Activated B cell treated with CpG ODN at 0.5 μM for 24 hours (primary cell): ENCODE results near the gene SLC19A1. TPM values are rescaled to one million over a fixed set of nuclear protein-coding genes. Genes with fewer than 3 reads are reported as not detected.

Experiments used
- ATAC-seq: fragments of 200-7000 bp; cut with Tn5 transposase; one replicate; pipeline ENCODE4 v1.10.0; 2021; ENCODE audit warnings: low read depth, mild to moderate bottlenecking, moderate library complexity
- CTCF ChIA-PET: fragments of 350-600 bp; sonication (Branson Sonifier 250); formaldehyde crosslinking; loops from one replicate; lab custom pipeline; 2021; ENCODE audit warnings: antibody characterized with exemption; lab: Charles Lee
- POLR2A ChIA-PET: fragments of 350-600 bp; sonication (Branson Sonifier 250); formaldehyde crosslinking; loops from one replicate; lab custom pipeline; 2021; ENCODE audit warnings: antibody characterized with exemption; lab: Charles Lee
- DNase-seq: peaks from one replicate; pipeline ENCODE4 v3.0.0; 2022
- H3K27ac Mint-ChIP-seq: one replicate; pipeline ENCODE4 v1.8.0; 2020; ENCODE audit warnings: mixed read lengths
- H3K27me3 Mint-ChIP-seq: one replicate; pipeline ENCODE4 v1.8.0; 2021; ENCODE audit warnings: mixed read lengths
- H3K36me3 Mint-ChIP-seq: one replicate; pipeline ENCODE4 v1.8.0; 2021; ENCODE audit warnings: low read depth, mixed read lengths
- H3K4me1 Mint-ChIP-seq: one replicate; pipeline ENCODE4 v1.8.0; 2021; ENCODE audit warnings: mixed read lengths
- H3K4me3 Mint-ChIP-seq: one replicate; pipeline ENCODE4 v1.8.0; 2020; ENCODE audit warnings: mild to moderate bottlenecking, mixed read lengths
- H3K9me3 Mint-ChIP-seq: one replicate; pipeline ENCODE4 v1.8.0; 2020; ENCODE audit warnings: mixed read lengths
- CTCF ChIP-seq: fragments of 200-600 bp; IDR thresholded peaks from one replicate; pipeline ENCODE4 v1.8.0; 2022; ENCODE audit warnings: antibody characterized with exemption, mild to moderate bottlenecking
- intact Hi-C: fragments of 100-400 bp; cut with micrococcal nuclease; formaldehyde crosslinking; loops from one replicate; pipeline ENCODE4 v1.15.1; 2024
- total RNA-seq: library from RNA; stranded (reverse); gene quantifications from 2 replicates; pipeline ENCODE4 v1.2.3, GENCODE V29; 2022

Gene SLC19A1
- total RNA-seq, 1 donor from 2014 or later, result 10.7 TPM

GRCh38 chr21:45494851-45495680 lies 47.2 kb downstream of the SLC19A1 start:
- no peak for ATAC-seq
- H3K27me3 Mint-ChIP-seq, result peaks cover 3% of the 10 kb centered on the region

GRCh38 chr21:45494135-45494850 lies 47.9 kb downstream of the SLC19A1 start:
- no peak for ATAC-seq
- Mint-ChIP-seq H3K27ac (no peak overlapping the region), H3K36me3 (no peaks in the 10 kb centered on the region), H3K27me3 (peaks cover 3% of the 10 kb centered on the region), H3K4me1 (no peaks in the 10 kb centered on the region), H3K4me3 (no peak overlapping the region), H3K9me3 (no peaks in the 10 kb centered on the region)
- ChIA-PET POLR2A (no interaction called here), CTCF (no interaction called here)
- intact Hi-C loops, result no loop called here
- TF ChIP-seq CTCF, result no peak
- no peak for DNase-seq

More at GRCh38 chr21:45494851-45495680, 47.2 kb downstream of the SLC19A1 start:
- Mint-ChIP-seq H3K4me3 (no peak overlapping the region), H3K36me3 (no peaks in the 10 kb centered on the region), H3K27ac (no peak overlapping the region), H3K4me1 (no peaks in the 10 kb centered on the region), H3K9me3 (no peaks in the 10 kb centered on the region)
- DNase-seq, result no peak
- ChIA-PET POLR2A (no interaction called here), CTCF (no interaction called here)
- no peak for TF ChIP-seq CTCF
- intact Hi-C loops, result no loop called here

GRCh38 chr21:45493401-45494001 lies 48.7 kb downstream of the SLC19A1 start:
- no peak overlapping the region for H3K4me3 Mint-ChIP-seq
- H3K27ac Mint-ChIP-seq, result no peak overlapping the region
- no peak for TF ChIP-seq CTCF
- POLR2A ChIA-PET, result no interaction called here
- no peaks in the 10 kb centered on the region for H3K36me3 Mint-ChIP-seq
- no peak for ATAC-seq
- H3K27me3 Mint-ChIP-seq, result no peaks in the 10 kb centered on the region
- H3K9me3 Mint-ChIP-seq, result no peaks in the 10 kb centered on the region
- intact Hi-C loops, result no loop called here
- no peaks in the 10 kb centered on the region for H3K4me1 Mint-ChIP-seq
- no peak for DNase-seq
- CTCF ChIA-PET, result no interaction called here

GRCh38 chr21:45492765-45493164 lies 49.5 kb downstream of the SLC19A1 start:
- Mint-ChIP-seq H3K4me1 (no peaks in the 10 kb centered on the region), H3K9me3 (no peaks in the 10 kb centered on the region), H3K4me3 (no peak overlapping the region), H3K36me3 (no peaks in the 10 kb centered on the region), H3K27me3 (no peaks in the 10 kb centered on the region), H3K27ac (no peak overlapping the region)
- ChIA-PET POLR2A (no interaction called here), CTCF (no interaction called here)
- DNase-seq (no peak), ATAC-seq (no peak)
- intact Hi-C loops, result no loop called here
- TF ChIP-seq CTCF, result no peak

- DNase-seq (no peak), ATAC-seq (no peak)
- Mint-ChIP-seq H3K27ac (no peak overlapping the region), H3K27me3 (no peaks in the 10 kb centered on the region), H3K4me3 (no peak overlapping the region), H3K36me3 (no peaks in the 10 kb centered on the region), H3K9me3 (no peaks in the 10 kb centered on the region), H3K4me1 (no peaks in the 10 kb centered on the region)
- intact Hi-C loops, result no loop called here
- TF ChIP-seq CTCF, result no peak
- ChIA-PET CTCF (no interaction called here), POLR2A (no interaction called here)
These were observed 50.6 kb downstream of the SLC19A1 start for GRCh38 chr21:45491623-45492022.
